GM23338 (cell line): ENCODE measurements around the gene NLK. TPM values are rescaled to one million over a fixed set of nuclear protein-coding genes. Genes with fewer than 3 reads are reported as not detected.
"Not testable (repeated sequence)": the region's sequence is repeated elsewhere in the genome, so short reads cannot be mapped to it uniquely, and the experiment has no call there.

ENCODE experiments used
- ATAC-seq: fragments of 200-7000 bp; cut with Tn5 transposase; 3 replicates; pipeline ENCODE4 v1.9.1; 2020
- DNase-seq: peaks from one replicate; pipeline ENCODE4 v3.0.0-alpha.2; 2015; ENCODE audit warnings: low spot score
- H2AFZ ChIP-seq: fragments of 200-600 bp; sonication (generic); 2 replicates; pipeline ENCODE4 v1.8.0; 2016; ENCODE audit warnings: antibody characterized with exemption, mild to moderate bottlenecking, moderate library complexity
- H3F3A ChIP-seq: fragments of 200-600 bp; sonication (generic); replicated peaks from 2 replicates; pipeline ENCODE4 v1.8.0; 2017; ENCODE audit warnings: antibody characterized with exemption, mixed run types, low read depth
- H3K27ac ChIP-seq: fragments of 200-600 bp; sonication (generic); 2 replicates; pipeline ENCODE4 v1.6.1; 2016; ENCODE audit warnings: low read depth
- H3K27me3 ChIP-seq: fragments of 200-600 bp; sonication (generic); 2 replicates; pipeline ENCODE4 v1.8.0; 2016; ENCODE audit warnings: mild to moderate bottlenecking, mixed run types, moderate library complexity; ENCODE audit not compliant: insufficient read depth
- H3K36me3 ChIP-seq: fragments of 200-600 bp; sonication (generic); 2 replicates; pipeline ENCODE4 v1.8.0; 2016; ENCODE audit warnings: mild to moderate bottlenecking; ENCODE audit not compliant: insufficient read depth
- H3K4me1 ChIP-seq: fragments of 200-600 bp; sonication (generic); 2 replicates; pipeline ENCODE4 v1.8.0; 2016; ENCODE audit warnings: mild to moderate bottlenecking, moderate library complexity; ENCODE audit not compliant: insufficient read depth
- H3K4me2 ChIP-seq: fragments of 200-600 bp; sonication (generic); 2 replicates; pipeline ENCODE4 v1.7.1; 2017; ENCODE audit warnings: mixed run types
- H3K4me3 ChIP-seq: fragments of 200-600 bp; sonication (generic); 2 replicates; pipeline ENCODE4 v1.6.1; 2016; ENCODE audit warnings: mixed run types
- H3K79me2 ChIP-seq: fragments of 200-600 bp; sonication (generic); replicated peaks from 2 replicates; pipeline ENCODE4 v1.8.0; 2017; ENCODE audit warnings: mild to moderate bottlenecking; ENCODE audit not compliant: insufficient read depth
- H3K9me2 ChIP-seq: fragments of 200-600 bp; sonication (generic); 2 replicates; pipeline ENCODE4 v1.8.0; 2017; ENCODE audit not compliant: insufficient read depth
- H4K20me1 ChIP-seq: fragments of 200-600 bp; sonication (generic); replicated peaks from 2 replicates; pipeline ENCODE4 v1.8.0; 2017; ENCODE audit warnings: mild to moderate bottlenecking; ENCODE audit not compliant: insufficient read depth
- H3K27ac Mint-ChIP-seq: 2 replicates; pipeline ENCODE4 v1.8.0; 2020; ENCODE audit warnings: inconsistent platforms, mild to moderate bottlenecking, moderate library complexity, mixed read lengths
- H3K27me3 Mint-ChIP-seq: 3 replicates; pipeline ENCODE4 v1.8.0; 2022; ENCODE audit warnings: low read depth, mild to moderate bottlenecking, moderate library complexity, mixed read lengths, inconsistent platforms; ENCODE audit not compliant: insufficient read depth, poor library complexity
- H3K36me3 Mint-ChIP-seq: 3 replicates; pipeline ENCODE4 v1.8.0; 2021; ENCODE audit warnings: low read depth, mild to moderate bottlenecking, inconsistent platforms, moderate library complexity, mixed read lengths
- H3K4me1 Mint-ChIP-seq: 3 replicates; pipeline ENCODE4 v1.8.0; 2020; ENCODE audit warnings: mild to moderate bottlenecking, inconsistent platforms, mixed read lengths
- H3K4me3 Mint-ChIP-seq: 3 replicates; pipeline ENCODE4 v1.8.0; 2021; ENCODE audit warnings: moderate library complexity, mild to moderate bottlenecking, inconsistent platforms, mixed read lengths
- H3K9me3 Mint-ChIP-seq: 3 replicates; pipeline ENCODE4 v1.8.0; 2020; ENCODE audit warnings: moderate library complexity, mild to moderate bottlenecking, inconsistent platforms, mixed read lengths
- CREB1 ChIP-seq: fragments of 250-450 bp; sonication (Bioruptor Pico); IDR thresholded peaks from 2 replicates; pipeline ENCODE4 v1.5.0; 2020; ENCODE audit warnings: low read depth, mild to moderate bottlenecking, moderate library complexity
- EZH2 ChIP-seq: fragments of 200-600 bp; sonication (generic); IDR thresholded peaks from one replicate; pipeline ENCODE4 v1.8.0; 2017; ENCODE audit warnings: antibody characterized with exemption, mild to moderate bottlenecking, low read depth; ENCODE audit not compliant: unreplicated experiment
- EZH2phosphoT487 ChIP-seq: fragments of 200-600 bp; sonication (generic); IDR thresholded peaks from one replicate; pipeline ENCODE4 v1.8.1; 2018; ENCODE audit warnings: antibody characterized with exemption; ENCODE audit not compliant: unreplicated experiment
- POLR2AphosphoS5 ChIP-seq: IDR thresholded peaks from 2 replicates; pipeline ENCODE4 v1.6.1; 2016; ENCODE audit warnings: antibody characterized with exemption, low read depth
- polyA plus RNA-seq: library from polyadenylated mRNA; unstranded; fragments of >200 nt; fragmentation: Nextera tagmentation; extraction: Ambion mirVana; gene quantifications from 2 replicates; pipeline ENCODE4 v1.2.1, GENCODE V29; 2016
- small RNA-seq: library from RNA; depleted of rRNA; stranded (forward); fragments of <200 nt; gene quantifications from one replicate; pipeline ENCODE3, GENCODE V24; 2014; ENCODE audit warnings: low replicate concordance
- total RNA-seq: library from RNA; depleted of rRNA; stranded (reverse); fragments of >200 nt; shearing (Covaris generic); gene quantifications from 2 replicates; pipeline ENCODE4 v1.2.3, GENCODE V29; 2014; rRNA removed
- TF ChIP-seq, protein P1 (sequence below): fragments of 250-450 bp; sonication (Bioruptor Pico); IDR thresholded peaks from 2 replicates; pipeline ENCODE4 v1.5.0; 2020; ENCODE audit warnings: mild to moderate bottlenecking, moderate library complexity

Gene NLK
- total and polyA plus RNA-seq, 2 experiments from 2014 or later = 34.7 to 78.5 TPM

DNA sequence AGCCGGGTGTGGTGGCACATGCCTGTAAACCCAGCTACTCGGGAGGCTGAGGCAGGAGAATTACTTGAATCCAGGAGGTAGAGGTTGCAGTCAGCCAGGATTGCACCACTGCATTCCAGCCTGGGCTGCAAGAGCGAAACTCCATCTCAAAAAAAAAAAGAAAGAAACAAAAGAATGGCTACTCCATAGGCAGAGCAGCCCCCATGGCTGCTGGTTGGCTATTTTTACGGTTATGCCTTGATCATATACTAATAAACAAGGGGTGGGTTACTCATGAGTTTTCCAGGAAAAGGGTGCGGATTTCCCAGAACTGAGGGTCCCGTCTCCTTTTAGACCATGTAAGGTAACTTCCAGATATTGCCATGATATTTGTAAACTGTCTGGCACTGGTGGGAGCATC lies 200.3 kb downstream of the NLK start (continued):
- no peak for TF ChIP-seq EZH2phosphoT487
- TF ChIP-seq CREB1 (CRISPR knock-in tag) = no peak
- no peak for TF ChIP-seq EZH2
- TF ChIP-seq, protein P1, sequence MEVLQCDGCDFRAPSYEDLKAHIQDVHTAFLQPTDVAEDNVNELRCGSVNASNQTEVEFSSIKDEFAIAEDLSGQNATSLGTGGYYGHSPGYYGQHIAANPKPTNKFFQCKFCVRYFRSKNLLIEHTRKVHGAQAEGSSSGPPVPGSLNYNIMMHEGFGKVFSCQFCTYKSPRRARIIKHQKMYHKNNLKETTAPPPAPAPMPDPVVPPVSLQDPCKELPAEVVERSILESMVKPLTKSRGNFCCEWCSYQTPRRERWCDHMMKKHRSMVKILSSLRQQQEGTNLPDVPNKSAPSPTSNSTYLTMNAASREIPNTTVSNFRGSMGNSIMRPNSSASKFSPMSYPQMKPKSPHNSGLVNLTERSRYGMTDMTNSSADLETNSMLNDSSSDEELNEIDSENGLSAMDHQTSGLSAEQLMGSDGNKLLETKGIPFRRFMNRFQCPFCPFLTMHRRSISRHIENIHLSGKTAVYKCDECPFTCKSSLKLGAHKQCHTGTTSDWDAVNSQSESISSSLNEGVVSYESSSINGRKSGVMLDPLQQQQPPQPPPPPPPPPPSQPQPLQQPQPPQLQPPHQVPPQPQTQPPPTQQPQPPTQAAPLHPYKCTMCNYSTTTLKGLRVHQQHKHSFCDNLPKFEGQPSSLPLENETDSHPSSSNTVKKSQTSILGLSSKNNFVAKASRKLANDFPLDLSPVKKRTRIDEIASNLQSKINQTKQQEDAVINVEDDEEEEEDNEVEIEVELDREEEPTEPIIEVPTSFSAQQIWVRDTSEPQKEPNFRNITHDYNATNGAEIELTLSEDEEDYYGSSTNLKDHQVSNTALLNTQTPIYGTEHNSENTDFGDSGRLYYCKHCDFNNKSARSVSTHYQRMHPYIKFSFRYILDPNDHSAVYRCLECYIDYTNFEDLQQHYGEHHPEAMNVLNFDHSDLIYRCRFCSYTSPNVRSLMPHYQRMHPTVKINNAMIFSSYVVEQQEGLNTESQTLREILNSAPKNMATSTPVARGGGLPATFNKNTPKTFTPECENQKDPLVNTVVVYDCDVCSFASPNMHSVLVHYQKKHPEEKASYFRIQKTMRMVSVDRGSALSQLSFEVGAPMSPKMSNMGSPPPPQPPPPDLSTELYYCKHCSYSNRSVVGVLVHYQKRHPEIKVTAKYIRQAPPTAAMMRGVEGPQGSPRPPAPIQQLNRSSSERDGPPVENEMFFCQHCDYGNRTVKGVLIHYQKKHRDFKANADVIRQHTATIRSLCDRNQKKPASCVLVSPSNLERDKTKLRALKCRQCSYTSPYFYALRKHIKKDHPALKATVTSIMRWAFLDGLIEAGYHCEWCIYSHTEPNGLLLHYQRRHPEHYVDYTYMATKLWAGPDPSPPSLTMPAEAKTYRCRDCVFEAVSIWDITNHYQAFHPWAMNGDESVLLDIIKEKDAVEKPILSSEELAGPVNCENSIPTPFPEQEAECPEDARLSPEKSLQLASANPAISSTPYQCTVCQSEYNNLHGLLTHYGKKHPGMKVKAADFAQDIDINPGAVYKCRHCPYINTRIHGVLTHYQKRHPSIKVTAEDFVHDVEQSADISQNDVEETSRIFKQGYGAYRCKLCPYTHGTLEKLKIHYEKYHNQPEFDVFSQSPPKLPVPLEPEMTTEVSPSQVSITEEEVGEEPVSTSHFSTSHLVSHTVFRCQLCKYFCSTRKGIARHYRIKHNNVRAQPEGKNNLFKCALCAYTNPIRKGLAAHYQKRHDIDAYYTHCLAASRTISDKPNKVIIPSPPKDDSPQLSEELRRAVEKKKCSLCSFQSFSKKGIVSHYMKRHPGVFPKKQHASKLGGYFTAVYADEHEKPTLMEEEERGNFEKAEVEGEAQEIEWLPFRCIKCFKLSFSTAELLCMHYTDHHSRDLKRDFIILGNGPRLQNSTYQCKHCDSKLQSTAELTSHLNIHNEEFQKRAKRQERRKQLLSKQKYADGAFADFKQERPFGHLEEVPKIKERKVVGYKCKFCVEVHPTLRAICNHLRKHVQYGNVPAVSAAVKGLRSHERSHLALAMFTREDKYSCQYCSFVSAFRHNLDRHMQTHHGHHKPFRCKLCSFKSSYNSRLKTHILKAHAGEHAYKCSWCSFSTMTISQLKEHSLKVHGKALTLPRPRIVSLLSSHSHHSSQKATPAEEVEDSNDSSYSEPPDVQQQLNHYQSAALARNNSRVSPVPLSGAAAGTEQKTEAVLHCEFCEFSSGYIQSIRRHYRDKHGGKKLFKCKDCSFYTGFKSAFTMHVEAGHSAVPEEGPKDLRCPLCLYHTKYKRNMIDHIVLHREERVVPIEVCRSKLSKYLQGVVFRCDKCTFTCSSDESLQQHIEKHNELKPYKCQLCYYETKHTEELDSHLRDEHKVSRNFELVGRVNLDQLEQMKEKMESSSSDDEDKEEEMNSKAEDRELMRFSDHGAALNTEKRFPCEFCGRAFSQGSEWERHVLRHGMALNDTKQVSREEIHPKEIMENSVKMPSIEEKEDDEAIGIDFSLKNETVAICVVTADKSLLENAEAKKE (CRISPR knock-in tag) = no peak

DNA sequence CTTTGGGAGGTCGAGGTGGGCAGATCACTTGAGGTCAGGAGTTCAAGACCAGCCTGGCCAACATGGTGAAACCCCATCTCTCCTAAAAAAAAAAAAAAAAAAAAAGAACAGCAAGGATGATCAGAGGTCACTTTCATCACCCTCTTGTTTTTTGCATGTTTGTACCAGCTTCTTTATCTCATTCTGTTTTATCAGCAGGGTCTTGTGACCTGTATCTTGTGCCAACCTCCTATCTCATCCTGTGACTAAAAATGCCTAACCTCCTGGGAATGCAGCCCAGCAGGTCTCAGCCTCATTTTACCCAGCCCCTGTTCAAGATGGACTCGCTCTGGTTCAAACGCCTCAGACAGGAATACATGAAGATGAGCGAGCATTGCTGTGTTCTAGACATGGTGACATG lies 200.8 kb downstream of the NLK start:
- H3K9me3 Mint-ChIP-seq, H3K4me2 ChIP-seq, H3K36me3 Mint-ChIP-seq, H3K4me1 Mint-ChIP-seq, H3K4me3 Mint-ChIP-seq, H3F3A ChIP-seq, H3K4me1 ChIP-seq, DNase-seq, H3K27me3 Mint-ChIP-seq, H4K20me1 ChIP-seq, H3K27me3 ChIP-seq, ATAC-seq, H3K27ac ChIP-seq, H3K79me2 ChIP-seq, H3K9me2 ChIP-seq, H3K27ac Mint-ChIP-seq, H3K36me3 ChIP-seq, H3K4me3 ChIP-seq, H2AFZ ChIP-seq: not testable (repeated sequence)

DNA sequence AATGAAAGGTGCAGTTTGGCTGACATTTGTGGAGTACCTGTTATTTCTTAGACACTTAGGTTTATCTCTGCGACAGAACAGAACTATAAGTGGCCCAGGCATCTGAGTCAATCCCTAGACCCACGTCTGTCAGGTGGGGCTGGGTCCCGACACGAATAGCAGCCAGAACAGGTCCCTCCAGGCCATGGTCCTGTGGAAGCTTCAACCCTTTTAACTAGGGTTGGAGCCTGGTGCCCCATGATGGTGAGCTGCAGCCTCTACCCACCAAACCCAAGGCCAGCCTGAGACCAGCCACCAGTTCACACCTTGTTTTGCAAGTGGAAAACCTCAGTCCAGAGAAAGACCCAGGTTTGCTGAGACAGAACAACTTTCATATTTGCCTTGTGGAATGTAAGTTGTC lies 202.0 kb downstream of the NLK start:
- H3K9me3 Mint-ChIP-seq = no peaks in the 10 kb centered on the region
- H3K36me3 ChIP-seq = no peaks in the 10 kb centered on the region
- no peaks in the 10 kb centered on the region for H4K20me1 ChIP-seq
- no peaks in the 10 kb centered on the region for H3F3A ChIP-seq
- H3K79me2 ChIP-seq = no peaks in the 10 kb centered on the region
- H2AFZ ChIP-seq = no peak overlapping the region
- TF ChIP-seq POLR2AphosphoS5 = no peak
- H3K36me3 Mint-ChIP-seq = no peaks in the 10 kb centered on the region
- H3K4me3 Mint-ChIP-seq = no peak overlapping the region
- H3K27ac ChIP-seq = no peak overlapping the region
- no peak for ATAC-seq
- no peaks in the 10 kb centered on the region for H3K27me3 ChIP-seq
- H3K4me3 ChIP-seq = no peak overlapping the region
- peaks cover 3% of the 10 kb centered on the region for H3K27me3 Mint-ChIP-seq
- no peak overlapping the region for H3K4me2 ChIP-seq
- no peaks in the 10 kb centered on the region for H3K4me1 ChIP-seq
- DNase-seq = no peak
- no peak overlapping the region for H3K27ac Mint-ChIP-seq
- no peaks in the 10 kb centered on the region for H3K9me2 ChIP-seq
- peaks cover 7% of the 10 kb centered on the region; the same call in 2 of the 3 replicates for H3K4me1 Mint-ChIP-seq

Small RNAs within 50 kb of the gene (small RNA-seq; reads per million reads assigned to genes)
- gene RF00006 (not detected), gene RF00156 (not detected), gene RF00601 (not detected), gene RPS29P22 (not detected)

Other genes with a start within 250 kb of the NLK start
- gene NOS2, start 242.1 kb upstream of the NLK start, total RNA-seq = 1.8 and 2.7 TPM in 2 replicates
- gene NOS2, start 242.1 kb upstream of the NLK start, polyA plus RNA-seq = 0.44 and 0.57 TPM in 2 replicates
- 4.7 and 9.8 TPM in 2 replicates for gene LYRM9, start 149.3 kb upstream of the NLK start, total RNA-seq
- 6.2 and 6.3 TPM in 2 replicates for gene LYRM9, start 149.3 kb upstream of the NLK start, polyA plus RNA-seq